Astrocyte (in vitro differentiated cells and primary cell): ENCODE measurements around the gene PDHA2. TPM values are rescaled to one million over a fixed set of nuclear protein-coding genes. Genes with fewer than 3 reads are reported as not detected.
A peak's percentile ranks its signal among the peaks of the same experiment; 100 is the strongest.
"Not testable (repeated sequence)": the region's sequence is repeated elsewhere in the genome, so short reads cannot be mapped to it uniquely, and the experiment has no call there.

Source experiments
- DNase-seq: peaks from one replicate; pipeline ENCODE4 v3.0.0-alpha.2; 2010; ENCODE audit warnings: low read depth
- FAIRE-seq: peaks from 2 replicates; lab custom pipeline; 2011; peaks lifted over from hg19 to GRCh38; lab: Jason Lieb, UNC
- H2AFZ ChIP-seq: 2 replicates; pipeline ENCODE4 v1.6.0; 2012; ENCODE audit warnings: low read depth, low read length, inconsistent platforms
- H3K27ac ChIP-seq: 2 replicates; pipeline ENCODE4 v1.5.1; 2011; ENCODE audit warnings: low read depth, low read length, inconsistent platforms
- H3K27me3 ChIP-seq: 2 replicates; pipeline ENCODE4 v1.6.0; 2011; ENCODE audit warnings: low read length, inconsistent platforms; ENCODE audit not compliant: insufficient read depth
- H3K36me3 ChIP-seq: 2 replicates; pipeline ENCODE4 v1.5.1; 2011; ENCODE audit warnings: low read length, inconsistent platforms; ENCODE audit not compliant: insufficient read depth
- H3K4me1 ChIP-seq: 2 replicates; pipeline ENCODE4 v1.5.1; 2011; ENCODE audit warnings: low read length, inconsistent platforms; ENCODE audit not compliant: insufficient read depth
- H3K4me2 ChIP-seq: 2 replicates; pipeline ENCODE4 v1.6.0; 2012; ENCODE audit warnings: low read length, inconsistent platforms
- H3K4me3 ChIP-seq: 2 replicates; pipeline ENCODE4 v1.5.1; 2011; ENCODE audit warnings: low read depth, mild to moderate bottlenecking, low read length, inconsistent platforms; ENCODE audit not compliant: insufficient read depth
- H3K79me2 ChIP-seq: 2 replicates; pipeline ENCODE4 v1.6.0; 2012; ENCODE audit warnings: mild to moderate bottlenecking, low read length, inconsistent platforms; ENCODE audit not compliant: insufficient read depth
- H3K9ac ChIP-seq: 2 replicates; pipeline ENCODE4 v1.6.0; 2012; ENCODE audit warnings: mild to moderate bottlenecking, low read length, inconsistent platforms
- H3K9me3 ChIP-seq: 2 replicates; pipeline ENCODE4 v1.5.1; 2012; ENCODE audit warnings: low read depth, mild to moderate bottlenecking, low read length, inconsistent platforms; ENCODE audit not compliant: insufficient read depth
- H4K20me1 ChIP-seq: 2 replicates; pipeline ENCODE4 v1.6.0; 2012; ENCODE audit warnings: low read length, inconsistent platforms; ENCODE audit not compliant: insufficient read depth
- H3K27ac Mint-ChIP-seq: one replicate; pipeline ENCODE4 v1.8.0; 2021; ENCODE audit warnings: mild to moderate bottlenecking, mixed read lengths; ENCODE audit not compliant: unreplicated experiment
- H3K27me3 Mint-ChIP-seq: one replicate; pipeline ENCODE4 v1.8.0; 2021; ENCODE audit warnings: low read depth, mixed read lengths; ENCODE audit not compliant: unreplicated experiment
- H3K36me3 Mint-ChIP-seq: one replicate; pipeline ENCODE4 v1.8.0; 2021; ENCODE audit warnings: low read depth, mixed read lengths; ENCODE audit not compliant: unreplicated experiment
- H3K4me1 Mint-ChIP-seq: one replicate; pipeline ENCODE4 v1.8.0; 2021; ENCODE audit warnings: low read depth, mixed read lengths; ENCODE audit not compliant: unreplicated experiment
- H3K4me3 Mint-ChIP-seq: one replicate; pipeline ENCODE4 v1.8.0; 2021; ENCODE audit warnings: mild to moderate bottlenecking, moderate library complexity, mixed read lengths; ENCODE audit not compliant: unreplicated experiment
- H3K9me3 Mint-ChIP-seq: one replicate; pipeline ENCODE4 v1.8.0; 2021; ENCODE audit warnings: mild to moderate bottlenecking, mixed read lengths; ENCODE audit not compliant: unreplicated experiment
- CTCF ChIP-seq: IDR thresholded peaks from 2 replicates; pipeline ENCODE4 v1.5.1; 2011; ENCODE audit warnings: low read depth, mild to moderate bottlenecking, inconsistent platforms, low read length, moderate library complexity; ENCODE audit not compliant: insufficient read depth
- EZH2 ChIP-seq: IDR thresholded peaks from 2 replicates; pipeline ENCODE4 v1.6.1; 2012; ENCODE audit warnings: mild to moderate bottlenecking, low read length, inconsistent platforms; ENCODE audit not compliant: insufficient read depth
- total RNA-seq: library from RNA; stranded (reverse); gene quantifications from 2 replicates; pipeline ENCODE4 v1.2.1, GENCODE V29; 2021

The PDHA2 gene
- total RNA-seq, 1 donor from 2014 or later = not detected

GRCh38 chr4:95857761-95858160 lies 17.9 kb downstream of the PDHA2 start:
- Histone ChIP-seq H3K4me1 (no peaks in the 10 kb centered on the region), H3K4me2 (no peak overlapping the region), H3K9ac (no peak overlapping the region), H2AFZ (no peak overlapping the region), H3K9me3 (no peaks in the 10 kb centered on the region), H3K27ac (no peak overlapping the region), H3K4me3 (no peak overlapping the region), H4K20me1 (no peaks in the 10 kb centered on the region), H3K79me2 (no peaks in the 10 kb centered on the region), H3K36me3 (no peaks in the 10 kb centered on the region), H3K27me3 (no peaks in the 10 kb centered on the region)
- FAIRE-seq (no peak), DNase-seq (peak; percentile 18)
- Mint-ChIP-seq H3K27ac (no peak overlapping the region), H3K4me1 (no peaks in the 10 kb centered on the region), H3K4me3 (no peak overlapping the region), H3K27me3 (no peaks in the 10 kb centered on the region), H3K9me3 (no peaks in the 10 kb centered on the region), H3K36me3 (no peaks in the 10 kb centered on the region)
- TF ChIP-seq EZH2 (no peak), CTCF (no peak)

- no peaks in the 10 kb centered on the region for H3K79me2 ChIP-seq
- no peak overlapping the region for H3K9ac ChIP-seq
- peak; percentile 8 for DNase-seq
- Mint-ChIP-seq H3K4me3 (no peak overlapping the region), H3K9me3 (peaks cover 2% of the 10 kb centered on the region), H3K27ac (no peak overlapping the region), H3K27me3 (no peaks in the 10 kb centered on the region), H3K4me1 (no peaks in the 10 kb centered on the region), H3K36me3 (no peaks in the 10 kb centered on the region)
- H3K27ac ChIP-seq = no peak overlapping the region
- no peak overlapping the region for H3K4me3 ChIP-seq
- H3K4me1 ChIP-seq = no peaks in the 10 kb centered on the region
- no peak for FAIRE-seq
- TF ChIP-seq CTCF (no peak), EZH2 (no peak)
- no peaks in the 10 kb centered on the region for H3K36me3 ChIP-seq
- H3K9me3 ChIP-seq = peaks cover 3% of the 10 kb centered on the region
- H3K4me2 ChIP-seq = no peak overlapping the region
- no peaks in the 10 kb centered on the region for H3K27me3 ChIP-seq
- no peak overlapping the region for H2AFZ ChIP-seq
- H4K20me1 ChIP-seq = no peaks in the 10 kb centered on the region
Measured at GRCh38 chr4:95867919-95868318, 28.0 kb downstream of the PDHA2 start.

- H4K20me1 ChIP-seq, H3K4me1 ChIP-seq, H2AFZ ChIP-seq, H3K9me3 Mint-ChIP-seq, DNase-seq, H3K79me2 ChIP-seq, H3K4me1 Mint-ChIP-seq, H3K9ac ChIP-seq, H3K27ac ChIP-seq, H3K4me2 ChIP-seq, H3K36me3 Mint-ChIP-seq, H3K36me3 ChIP-seq, H3K4me3 Mint-ChIP-seq, FAIRE-seq, H3K9me3 ChIP-seq, H3K27me3 Mint-ChIP-seq, H3K27me3 ChIP-seq, H3K4me3 ChIP-seq, H3K27ac Mint-ChIP-seq: not testable (repeated sequence)
Measured at GRCh38 chr4:95869414-95869813, 29.5 kb downstream of the PDHA2 start.
